ENCODE data around the gene ZNF724. TPM values are rescaled to one million over a fixed set of nuclear protein-coding genes. Genes with fewer than 3 reads are reported as not detected.
"Not testable (repeated sequence)": the region's sequence is repeated elsewhere in the genome, so short reads cannot be mapped to it uniquely, and the experiment has no call there.

The ZNF724 gene
- total RNA-seq, 2 donors from 2014 or later, result 49.8 to 62.1 TPM

GRCh38 chr19:23287620-23288019, 37.4 kb upstream of the ZNF724 start:
- H3K4me1 ChIP-seq (ENCODE audit: control insufficient read depth, insufficient read depth, low read length), result no peaks in the 10 kb centered on the region
- peaks cover 52% of the 10 kb centered on the region for H3K9me3 ChIP-seq (ENCODE audit: control insufficient read depth, low read length)
- H3K4me3 ChIP-seq (ENCODE audit: low read length), result peak overlapping the region; percentile 62
- H3K4me3 Mint-ChIP-seq, result no peak overlapping the region
- 87 to 93% methylated on average over 3 of the region's 3 CpGs for WGBS, 2 experiments (ENCODE audit: insufficient coverage in 1 of 2, insufficient read length in 1 of 2)
- H3K4me1 Mint-ChIP-seq, result no peaks in the 10 kb centered on the region
- peaks cover 76% of the 10 kb centered on the region for H3K9me3 Mint-ChIP-seq
- H3K27ac ChIP-seq (ENCODE audit: low read depth, low read length), result no peak overlapping the region
- no peak for DNase-seq
- no peaks in the 10 kb centered on the region for H3K27me3 Mint-ChIP-seq (ENCODE audit: insufficient read depth)
- peaks cover 13% of the 10 kb centered on the region for H3K36me3 Mint-ChIP-seq (ENCODE audit: low read depth)
- no peaks in the 10 kb centered on the region for H3K27me3 ChIP-seq (ENCODE audit: control insufficient read depth, insufficient read depth, low read length, poor library complexity, severe bottlenecking)
- TF ChIP-seq CTCF (conservative IDR thresholded peaks at IDR 0.05), result peak; percentile 56
- H3K36me3 ChIP-seq (ENCODE audit: control insufficient read depth, insufficient read depth, low read length), result no peaks in the 10 kb centered on the region
- no peak overlapping the region for H3K27ac Mint-ChIP-seq
- H3K9ac ChIP-seq (ENCODE audit: extremely low read depth, low read length, poor library complexity, severe bottlenecking), result no peak overlapping the region

- Mint-ChIP-seq H3K9me3 (peaks cover 73% of the 10 kb centered on the region), H3K4me1 (no peaks in the 10 kb centered on the region), H3K4me3 (no peak overlapping the region), H3K27ac (no peak overlapping the region), H3K27me3 (ENCODE audit: insufficient read depth) (no peaks in the 10 kb centered on the region), H3K36me3 (ENCODE audit: low read depth) (peaks cover 13% of the 10 kb centered on the region)
- Histone ChIP-seq H3K9ac (ENCODE audit: extremely low read depth, low read length, poor library complexity, severe bottlenecking) (no peak overlapping the region), H3K4me3 (ENCODE audit: low read length) (peak overlapping the region; percentile 44), H3K4me1 (ENCODE audit: control insufficient read depth, insufficient read depth, low read length) (no peaks in the 10 kb centered on the region), H3K36me3 (ENCODE audit: control insufficient read depth, insufficient read depth, low read length) (no peaks in the 10 kb centered on the region), H3K27me3 (ENCODE audit: control insufficient read depth, insufficient read depth, low read length, poor library complexity, severe bottlenecking) (no peaks in the 10 kb centered on the region), H3K9me3 (ENCODE audit: control insufficient read depth, low read length) (peaks cover 52% of the 10 kb centered on the region), H3K27ac (ENCODE audit: low read depth, low read length) (no peak overlapping the region)
- DNase-seq, result peak; percentile 74
- peak; percentile 66 for TF ChIP-seq CTCF (conservative IDR thresholded peaks at IDR 0.05)
- whole genome bisulfite sequencing, 2 experiments (ENCODE audit: insufficient coverage in 1 of 2, insufficient read length in 1 of 2), result 84% methylated on average over 2 of the region's 2 CpGs; no CpG with 5 or more reads in 1 of the 2 experiments
Measured at GRCh38 chr19:23286477-23286876, 36.3 kb upstream of the ZNF724 start.

GRCh38 chr19:23285948-23286347, 35.8 kb upstream of the ZNF724 start:
- Histone ChIP-seq H3K9me3 (ENCODE audit: control insufficient read depth, low read length) (peaks cover 52% of the 10 kb centered on the region), H3K4me3 (ENCODE audit: low read length) (peak overlapping the region; percentile 9), H3K27me3 (ENCODE audit: control insufficient read depth, insufficient read depth, low read length, poor library complexity, severe bottlenecking) (no peaks in the 10 kb centered on the region), H3K27ac (ENCODE audit: low read depth, low read length) (no peak overlapping the region), H3K36me3 (ENCODE audit: control insufficient read depth, insufficient read depth, low read length) (no peaks in the 10 kb centered on the region), H3K4me1 (ENCODE audit: control insufficient read depth, insufficient read depth, low read length) (no peaks in the 10 kb centered on the region), H3K9ac (ENCODE audit: extremely low read depth, low read length, poor library complexity, severe bottlenecking) (no peak overlapping the region)
- no peak for DNase-seq
- Mint-ChIP-seq H3K4me1 (no peaks in the 10 kb centered on the region), H3K36me3 (ENCODE audit: low read depth) (peaks cover 13% of the 10 kb centered on the region), H3K27ac (no peak overlapping the region), H3K9me3 (peaks cover 69% of the 10 kb centered on the region), H3K4me3 (no peak overlapping the region), H3K27me3 (ENCODE audit: insufficient read depth) (no peaks in the 10 kb centered on the region)
- TF ChIP-seq CTCF (conservative IDR thresholded peaks at IDR 0.05), result no peak
- WGBS, 2 experiments (ENCODE audit: insufficient coverage in 1 of 2, insufficient read length in 1 of 2), result 80 to 94% methylated on average over 1 of the region's 1 CpG

- Mint-ChIP-seq H3K36me3 (ENCODE audit: low read depth) (peaks cover 13% of the 10 kb centered on the region), H3K9me3 (peaks cover 64% of the 10 kb centered on the region)
- not testable (repeated sequence) for H3K27me3 ChIP-seq (ENCODE audit: control insufficient read depth, insufficient read depth, low read length, poor library complexity, severe bottlenecking); H3K27me3 Mint-ChIP-seq (ENCODE audit: insufficient read depth); H3K27ac ChIP-seq (ENCODE audit: low read depth, low read length); H3K4me1 ChIP-seq (ENCODE audit: control insufficient read depth, insufficient read depth, low read length); H3K36me3 ChIP-seq (ENCODE audit: control insufficient read depth, insufficient read depth, low read length); H3K27ac Mint-ChIP-seq; H3K4me1 Mint-ChIP-seq; H3K9ac ChIP-seq (ENCODE audit: extremely low read depth, low read length, poor library complexity, severe bottlenecking); DNase-seq; H3K4me3 Mint-ChIP-seq
- Histone ChIP-seq H3K9me3 (ENCODE audit: control insufficient read depth, low read length) (peaks cover 52% of the 10 kb centered on the region), H3K4me3 (ENCODE audit: low read length) (peak overlapping the region; percentile 9)
- WGBS, 2 experiments (ENCODE audit: insufficient coverage in 1 of 2, insufficient read length in 1 of 2), result 89 to 92% methylated on average over 2 of the region's 2 CpGs
Measured at GRCh38 chr19:23285326-23285725, 35.1 kb upstream of the ZNF724 start.
